Measurements from ENCODE around the gene XXYLT1. TPM values are rescaled to one million over a fixed set of nuclear protein-coding genes. Genes with fewer than 3 reads are reported as not detected.

XXYLT1 gene
- total and polyA plus RNA-seq, 2 of the 4 experiments (the other 2 are of a cell fraction) = 14.7 to 18.1 TPM

DNA sequence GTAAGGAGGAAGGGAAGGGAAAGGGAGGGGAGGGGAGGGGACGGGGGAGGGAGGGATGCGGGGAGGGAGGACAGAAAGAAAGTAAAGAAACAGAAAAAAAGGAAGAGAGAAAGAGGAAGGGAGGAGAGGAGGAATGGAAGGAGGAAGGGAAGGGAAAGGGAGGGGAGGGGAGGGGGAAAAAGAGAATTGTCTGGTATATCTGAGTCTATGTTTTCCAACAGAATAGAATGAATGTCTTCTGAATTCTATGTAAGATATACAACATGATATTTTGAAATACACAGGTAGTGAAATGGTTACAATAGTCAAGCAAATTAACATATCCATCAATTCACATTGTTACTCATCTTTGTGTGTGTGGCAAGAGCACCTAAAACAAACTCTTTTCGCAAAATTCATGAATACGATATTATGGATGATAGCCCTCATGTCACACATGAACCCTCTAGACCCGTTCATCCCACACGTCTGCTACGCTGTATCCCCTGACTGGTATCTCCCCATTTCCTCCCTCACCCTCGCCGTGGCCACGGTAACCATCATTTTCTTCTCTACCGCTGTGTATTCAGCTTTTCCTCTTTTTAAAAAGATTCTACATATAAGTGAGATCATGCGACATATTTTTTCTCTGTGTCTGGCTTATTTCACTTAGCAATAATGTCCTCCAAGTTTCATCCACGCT lies 168.9 kb downstream of the XXYLT1 start:
- Histone ChIP-seq H3K9me1 (ENCODE audit: insufficient read depth, low read length) (peaks cover 23% of the 10 kb centered on the region), H3K9ac (ENCODE audit: low read depth, low read length) (no peak overlapping the region), H2AFZ (replicated peaks; ENCODE audit: low read length, poor library complexity) (no peak overlapping the region), H4K5ac (ENCODE audit: low read depth, low read length) (peak overlapping the region; percentile 92), H3K9me3 (ENCODE audit: control insufficient read depth, insufficient read depth, low read length) (no peaks in the 10 kb centered on the region), H2BK120ac (ENCODE audit: low read depth, low read length) (peak overlapping the region; percentile 85), H3K79me1 (ENCODE audit: low read depth in 1 of 2, low read length in 2 of 2) (peaks cover 15 to 35% of the 10 kb centered on the region in 2 experiments; a peak in 3 of 4 replicates), H3K4me2 (ENCODE audit: low read depth, low read length) (no peak overlapping the region; the same call in 1 of the 2 replicates), H3K18ac (ENCODE audit: low read depth, low read length) (peak overlapping the region; percentile 97), H2BK20ac (ENCODE audit: low read depth, low read length) (peak overlapping the region; percentile 83), H2BK5ac (ENCODE audit: low read depth, low read length, poor library complexity, severe bottlenecking) (peak overlapping the region; percentile 92), H4K20me1 (ENCODE audit: insufficient read depth, low read length) (no peaks in the 10 kb centered on the region), H4K8ac (ENCODE audit: low read depth in 2 of 2, low read length in 2 of 2) (peak overlapping the region; percentile 64 to 97), H3K4me1 (ENCODE audit: control insufficient read depth, insufficient read depth, low read length) (peaks cover 18% of the 10 kb centered on the region), H2AK9ac (replicated peaks; ENCODE audit: low read depth, low read length, poor library complexity) (peak overlapping the region; percentile 38), H3K4ac (ENCODE audit: low read depth, low read length) (peak overlapping the region; percentile 88), H2AK5ac (ENCODE audit: low read depth, low read length) (peak overlapping the region; percentile 98), H3K27me3 (ENCODE audit: control insufficient read depth, insufficient read depth, low read length) (no peaks in the 10 kb centered on the region), H3K23ac (ENCODE audit: low read depth, low read length) (peak overlapping the region; percentile 32; the same call in 1 of the 2 replicates), H3K27ac (ENCODE audit: insufficient read depth, low read length) (peak overlapping the region; percentile 96), H3K14ac (replicated peaks; ENCODE audit: low read depth, low read length) (peak overlapping the region; percentile 54), H3K36me3 (ENCODE audit: control insufficient read depth, insufficient read depth, low read length) (no peaks in the 10 kb centered on the region), H2BK15ac (ENCODE audit: low read depth, low read length) (peak overlapping the region; percentile 98; the same call in 2 of the 3 replicates), H4K91ac (ENCODE audit: insufficient read depth, low read depth, low read length) (peak overlapping the region; percentile 95), H3K4me3 (ENCODE audit: insufficient read depth, low read depth, low read length) (no peak overlapping the region), H3K56ac (ENCODE audit: extremely low read depth, insufficient read depth, low read length) (no peak overlapping the region)
- CTCF ChIA-PET = no interaction called here
- POLR2A ChIA-PET (ENCODE audit: unreplicated experiment) = no interaction called here
- in situ Hi-C loops (cut with MboI; ENCODE audit: low sequenced_read_pairs) (no loop called here), intact Hi-C loops (cut with micrococcal nuclease) (loop anchor here (1.0 kb wide), 1 partner anchor 157 kb away; no protein-coding TSS in a partner anchor), dilution Hi-C loops (cut with HindIII; ENCODE audit: low sequenced_read_pairs, unreplicated experiment) (no loop called here)
- 98% methylated on average over 8 of the region's 13 CpGs; no CpG with 5 or more reads in 1 of the 2 experiments for WGBS, 2 experiments (ENCODE audit: extremely low coverage in 2 of 2, insufficient read length in 1 of 2)
- TF ChIP-seq, protein P1, sequence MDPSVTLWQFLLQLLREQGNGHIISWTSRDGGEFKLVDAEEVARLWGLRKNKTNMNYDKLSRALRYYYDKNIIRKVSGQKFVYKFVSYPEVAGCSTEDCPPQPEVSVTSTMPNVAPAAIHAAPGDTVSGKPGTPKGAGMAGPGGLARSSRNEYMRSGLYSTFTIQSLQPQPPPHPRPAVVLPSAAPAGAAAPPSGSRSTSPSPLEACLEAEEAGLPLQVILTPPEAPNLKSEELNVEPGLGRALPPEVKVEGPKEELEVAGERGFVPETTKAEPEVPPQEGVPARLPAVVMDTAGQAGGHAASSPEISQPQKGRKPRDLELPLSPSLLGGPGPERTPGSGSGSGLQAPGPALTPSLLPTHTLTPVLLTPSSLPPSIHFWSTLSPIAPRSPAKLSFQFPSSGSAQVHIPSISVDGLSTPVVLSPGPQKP (IDR thresholded peaks at IDR 0.05; ENCODE audit: borderline replicate concordance, low read depth, low read length) = no peak
- no peak for TF ChIP-seq POLR2A (IDR thresholded peaks at IDR 0.05; ENCODE audit: low read depth, low read length)
- TF ChIP-seq MAZ (IDR thresholded peaks at IDR 0.05; ENCODE audit: borderline replicate concordance, low read depth, low read length) = no peak
- TF ChIP-seq MAFK (IDR thresholded peaks at IDR 0.05; ENCODE audit: low read depth, low read length) = no peak
- TF ChIP-seq, protein P2, sequence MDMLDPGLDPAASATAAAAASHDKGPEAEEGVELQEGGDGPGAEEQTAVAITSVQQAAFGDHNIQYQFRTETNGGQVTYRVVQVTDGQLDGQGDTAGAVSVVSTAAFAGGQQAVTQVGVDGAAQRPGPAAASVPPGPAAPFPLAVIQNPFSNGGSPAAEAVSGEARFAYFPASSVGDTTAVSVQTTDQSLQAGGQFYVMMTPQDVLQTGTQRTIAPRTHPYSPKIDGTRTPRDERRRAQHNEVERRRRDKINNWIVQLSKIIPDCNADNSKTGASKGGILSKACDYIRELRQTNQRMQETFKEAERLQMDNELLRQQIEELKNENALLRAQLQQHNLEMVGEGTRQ (IDR thresholded peaks at IDR 0.05; ENCODE audit: low read depth, low read length) = no peak
- no peak for TF ChIP-seq BHLHE40 (IDR thresholded peaks at IDR 0.05; ENCODE audit: low read depth, low read length)
- TF ChIP-seq RAD21 (IDR thresholded peaks at IDR 0.05; ENCODE audit: low read length) = no peak
- no peak for TF ChIP-seq RFX5 (IDR thresholded peaks at IDR 0.05; ENCODE audit: low read depth, low read length)
- no peak for TF ChIP-seq FOS (IDR thresholded peaks at IDR 0.05; ENCODE audit: low read depth, low read length)
- TF ChIP-seq MXI1 (IDR thresholded peaks at IDR 0.05; ENCODE audit: borderline replicate concordance, low read depth, low read length) = no peak
- no peak for TF ChIP-seq SMC3 (IDR thresholded peaks at IDR 0.05; ENCODE audit: low read depth, low read length)
- TF ChIP-seq, protein P3, sequence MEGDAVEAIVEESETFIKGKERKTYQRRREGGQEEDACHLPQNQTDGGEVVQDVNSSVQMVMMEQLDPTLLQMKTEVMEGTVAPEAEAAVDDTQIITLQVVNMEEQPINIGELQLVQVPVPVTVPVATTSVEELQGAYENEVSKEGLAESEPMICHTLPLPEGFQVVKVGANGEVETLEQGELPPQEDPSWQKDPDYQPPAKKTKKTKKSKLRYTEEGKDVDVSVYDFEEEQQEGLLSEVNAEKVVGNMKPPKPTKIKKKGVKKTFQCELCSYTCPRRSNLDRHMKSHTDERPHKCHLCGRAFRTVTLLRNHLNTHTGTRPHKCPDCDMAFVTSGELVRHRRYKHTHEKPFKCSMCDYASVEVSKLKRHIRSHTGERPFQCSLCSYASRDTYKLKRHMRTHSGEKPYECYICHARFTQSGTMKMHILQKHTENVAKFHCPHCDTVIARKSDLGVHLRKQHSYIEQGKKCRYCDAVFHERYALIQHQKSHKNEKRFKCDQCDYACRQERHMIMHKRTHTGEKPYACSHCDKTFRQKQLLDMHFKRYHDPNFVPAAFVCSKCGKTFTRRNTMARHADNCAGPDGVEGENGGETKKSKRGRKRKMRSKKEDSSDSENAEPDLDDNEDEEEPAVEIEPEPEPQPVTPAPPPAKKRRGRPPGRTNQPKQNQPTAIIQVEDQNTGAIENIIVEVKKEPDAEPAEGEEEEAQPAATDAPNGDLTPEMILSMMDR (conservative IDR thresholded peaks at IDR 0.05; ENCODE audit: low read depth, low read length) = no peak
- TF ChIP-seq CHD1 (IDR thresholded peaks at IDR 0.05; ENCODE audit: low read depth, low read length) = no peak
- no peak for TF ChIP-seq RCOR1 (IDR thresholded peaks at IDR 0.05; ENCODE audit: insufficient replicate concordance, low read length)
- no TSS peak for BruUV-seq (replicated peaks)
- no peak for DNase-seq
- no peak for ATAC-seq (ENCODE audit: low read depth)

Data from IMR-90 (cell line).